ENCODE data around the gene PLCH1.

PLCH1 gene

GRCh38 chr3:155369244-155369643 is 375.6 kb downstream of the PLCH1 start:
- no peak for DNase-seq (ENCODE audit: low read depth)
- no peak overlapping the region for H3K4me3 ChIP-seq (ENCODE audit: low read length)
- TF ChIP-seq CTCF (conservative IDR thresholded peaks at IDR 0.05; ENCODE audit: low read depth, low read length), result no peak

GRCh38 chr3:155368786-155369185 is 376.1 kb downstream of the PLCH1 start:
- no peak overlapping the region for H3K4me3 ChIP-seq (ENCODE audit: low read length)
- DNase-seq (ENCODE audit: low read depth), result no peak
- no peak for TF ChIP-seq CTCF (conservative IDR thresholded peaks at IDR 0.05; ENCODE audit: low read depth, low read length)

GRCh38 chr3:155367506-155367905 is 377.4 kb downstream of the PLCH1 start:
- no peak overlapping the region for H3K4me3 ChIP-seq (ENCODE audit: low read length)

GRCh38 chr3:155365178-155365783 is 379.6 kb downstream of the PLCH1 start:
- no peak overlapping the region for H3K4me3 ChIP-seq (ENCODE audit: low read length)
- no peak for DNase-seq (ENCODE audit: low read depth)
- TF ChIP-seq CTCF (conservative IDR thresholded peaks at IDR 0.05; ENCODE audit: low read depth, low read length), result no peak

More at GRCh38 chr3:155367506-155367905, 377.4 kb downstream of the PLCH1 start:
- DNase-seq (ENCODE audit: low read depth), result no peak
- TF ChIP-seq CTCF (conservative IDR thresholded peaks at IDR 0.05; ENCODE audit: low read depth, low read length), result no peak

GRCh38 chr3:155364492-155364891 is 380.4 kb downstream of the PLCH1 start:
- H3K4me3 ChIP-seq (ENCODE audit: low read length), result no peak overlapping the region
- TF ChIP-seq CTCF (conservative IDR thresholded peaks at IDR 0.05; ENCODE audit: low read depth, low read length), result no peak
- no peak for DNase-seq (ENCODE audit: low read depth)

- TF ChIP-seq CTCF (conservative IDR thresholded peaks at IDR 0.05; ENCODE audit: low read depth, low read length), result no peak
- H3K4me3 ChIP-seq (ENCODE audit: low read length), result no peak overlapping the region
- no peak for DNase-seq (ENCODE audit: low read depth)
Measured at GRCh38 chr3:155363690-155364070, 381.2 kb downstream of the PLCH1 start.

- no peak for DNase-seq (ENCODE audit: low read depth)
- no peak for TF ChIP-seq CTCF (conservative IDR thresholded peaks at IDR 0.05; ENCODE audit: low read depth, low read length)
- H3K4me3 ChIP-seq (ENCODE audit: low read length), result no peak overlapping the region
Measured at GRCh38 chr3:155362808-155363689, 381.8 kb downstream of the PLCH1 start.
